Choroid plexus epithelial cell (primary cell): Measurements from ENCODE around the gene CTNNA1.

Experiments
- DNase-seq: peaks from one replicate; pipeline ENCODE4 v3.0.0-alpha.2; 2010; ENCODE audit warnings: low read depth
- H3K4me3 ChIP-seq: 2 replicates; pipeline ENCODE4 v1.5.1; 2011; ENCODE audit warnings: low read depth, mild to moderate bottlenecking, control low read depth, low read length, moderate library complexity
- CTCF ChIP-seq: conservative IDR thresholded peaks from 2 replicates; pipeline ENCODE4 v1.5.1; 2011; ENCODE audit warnings: low read depth, mild to moderate bottlenecking, control low read depth, inconsistent platforms, low read length, moderate library complexity

The CTNNA1 gene

GRCh38 chr5:138949223-138949574 is 196.0 kb downstream of the CTNNA1 start:
- no peak for DNase-seq
- no peak overlapping the region for H3K4me3 ChIP-seq
- TF ChIP-seq CTCF: no peak

GRCh38 chr5:138949988-138950387 is 196.8 kb downstream of the CTNNA1 start:
- TF ChIP-seq CTCF: no peak
- no peak overlapping the region for H3K4me3 ChIP-seq
- DNase-seq: no peak

GRCh38 chr5:138950421-138951031 is 197.3 kb downstream of the CTNNA1 start:
- no peak for DNase-seq

GRCh38 chr5:138951091-138951985 is 198.1 kb downstream of the CTNNA1 start:
- no peak overlapping the region for H3K4me3 ChIP-seq
- no peak for TF ChIP-seq CTCF
- DNase-seq: no peak

More at GRCh38 chr5:138950421-138951031, 197.3 kb downstream of the CTNNA1 start:
- no peak overlapping the region for H3K4me3 ChIP-seq
- no peak for TF ChIP-seq CTCF

GRCh38 chr5:138951986-138952735 is 198.9 kb downstream of the CTNNA1 start:
- DNase-seq: no peak
- H3K4me3 ChIP-seq: no peak overlapping the region
- TF ChIP-seq CTCF: no peak

GRCh38 chr5:138952962-138953361 is 199.7 kb downstream of the CTNNA1 start:
- TF ChIP-seq CTCF: no peak
- H3K4me3 ChIP-seq: no peak overlapping the region
- no peak for DNase-seq
